ENCODE data around the gene CENPF.

CENPF gene

DNA sequence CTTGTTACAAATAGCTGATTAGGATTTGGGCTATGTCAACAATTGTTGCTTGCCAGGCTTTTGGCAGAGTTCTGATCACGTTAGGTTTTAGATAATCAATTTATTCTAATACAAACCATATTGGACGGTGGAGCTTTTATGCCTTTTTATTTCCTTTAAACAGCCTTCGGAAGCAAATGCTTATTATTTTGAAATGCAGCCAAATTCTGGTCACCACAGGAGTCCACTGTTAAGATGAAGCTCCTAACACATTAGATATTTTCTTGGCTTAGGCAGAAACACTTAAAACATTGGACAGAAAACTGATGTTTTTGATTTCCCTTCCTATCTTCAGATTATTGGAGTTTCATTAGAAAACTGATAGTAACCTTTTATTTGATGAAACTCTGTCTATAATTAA lies 82.9 kb downstream of the CENPF start:
- no peak for TF ChIP-seq YY1 (IDR thresholded peaks at IDR 0.05; ENCODE audit: low read depth)
- no peak for TF ChIP-seq EP300 (IDR thresholded peaks at IDR 0.05; ENCODE audit: borderline replicate concordance)
- TF ChIP-seq MAX (IDR thresholded peaks at IDR 0.05), result no peak

- no peak for TF ChIP-seq MAX (IDR thresholded peaks at IDR 0.05)
- TF ChIP-seq YY1 (IDR thresholded peaks at IDR 0.05; ENCODE audit: low read depth), result no peak
- TF ChIP-seq NFIC (IDR thresholded peaks at IDR 0.05), result no peak
- TF ChIP-seq CEBPB (IDR thresholded peaks at IDR 0.05), result no peak
- TF ChIP-seq ZBTB7A (IDR thresholded peaks at IDR 0.05; ENCODE audit: low read depth), result no peak
- TF ChIP-seq TCF12 (IDR thresholded peaks at IDR 0.05; ENCODE audit: low read depth), result no peak
- no peak for TF ChIP-seq USF1 (IDR thresholded peaks at IDR 0.05)
- no peak for TF ChIP-seq RAD21 (IDR thresholded peaks at IDR 0.05; ENCODE audit: low read depth)
Observed at GRCh38 chr1:214686497-214686896, 83.5 kb downstream of the CENPF start.

DNA sequence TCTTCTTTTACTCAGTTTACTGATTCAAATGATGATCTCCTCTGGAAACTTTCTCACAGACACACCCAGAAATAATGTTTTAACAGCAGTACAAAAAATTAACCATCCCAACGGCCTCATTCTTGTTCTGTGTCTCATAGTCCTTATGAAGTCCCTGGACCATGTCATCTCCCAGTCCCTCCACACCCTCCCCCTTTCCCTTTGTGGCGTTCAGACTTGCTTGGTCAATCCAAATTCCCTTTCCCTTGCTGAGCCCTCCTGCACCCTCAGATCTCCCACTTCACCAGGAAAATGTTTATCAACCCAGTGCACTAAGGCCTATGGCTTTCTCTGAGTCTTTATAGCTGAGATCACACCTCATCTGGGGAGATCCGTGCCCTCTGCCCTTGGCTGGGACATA lies 85.9 kb downstream of the CENPF start:
- TF ChIP-seq YY1 (IDR thresholded peaks at IDR 0.05; ENCODE audit: low read depth) (no peak), TCF12 (IDR thresholded peaks at IDR 0.05; ENCODE audit: low read depth) (no peak), REST (IDR thresholded peaks at IDR 0.05; ENCODE audit: low read depth) (no peak), USF1 (IDR thresholded peaks at IDR 0.05) (no peak), TAF1 (IDR thresholded peaks at IDR 0.05; ENCODE audit: low read depth) (no peak), ZBTB7A (IDR thresholded peaks at IDR 0.05; ENCODE audit: low read depth) (no peak), EP300 (IDR thresholded peaks at IDR 0.05; ENCODE audit: borderline replicate concordance) (no peak), EGR1 (IDR thresholded peaks at IDR 0.05) (no peak), CEBPB (IDR thresholded peaks at IDR 0.05) (no peak), CREB1 (IDR thresholded peaks at IDR 0.05; ENCODE audit: low read depth) (no peak), TEAD4 (IDR thresholded peaks at IDR 0.05) (no peak), NFIC (IDR thresholded peaks at IDR 0.05) (no peak)

DNA sequence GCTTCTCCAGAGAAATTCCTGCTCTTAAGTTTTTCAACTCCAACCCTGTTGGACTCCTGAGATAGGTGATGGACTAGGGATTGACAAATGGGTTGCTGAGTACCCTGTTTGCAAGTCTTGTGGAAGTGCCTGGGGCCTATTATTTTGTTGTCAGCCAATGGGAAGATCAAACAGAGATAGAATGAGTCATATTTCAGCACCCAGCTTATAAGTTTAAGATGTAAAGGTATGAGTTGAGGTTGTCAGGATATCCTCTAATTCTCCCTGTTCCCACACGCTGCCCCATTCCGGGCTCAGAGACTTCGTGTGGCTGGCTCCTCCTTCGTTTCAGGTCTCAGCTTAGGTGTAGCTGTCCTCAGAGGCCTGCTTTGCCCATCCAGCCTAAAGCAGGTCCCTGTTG lies 91.8 kb downstream of the CENPF start:
- TF ChIP-seq YY1 (IDR thresholded peaks at IDR 0.05; ENCODE audit: low read depth) (no peak), TAF1 (IDR thresholded peaks at IDR 0.05; ENCODE audit: low read depth) (no peak), FOXM1 (IDR thresholded peaks at IDR 0.05; ENCODE audit: borderline replicate concordance, low read depth) (no peak), CREB1 (IDR thresholded peaks at IDR 0.05; ENCODE audit: low read depth) (no peak), RAD21 (IDR thresholded peaks at IDR 0.05; ENCODE audit: low read depth) (no peak), REST (IDR thresholded peaks at IDR 0.05; ENCODE audit: low read depth) (no peak), EGR1 (IDR thresholded peaks at IDR 0.05) (no peak), TEAD4 (IDR thresholded peaks at IDR 0.05) (no peak)

DNA sequence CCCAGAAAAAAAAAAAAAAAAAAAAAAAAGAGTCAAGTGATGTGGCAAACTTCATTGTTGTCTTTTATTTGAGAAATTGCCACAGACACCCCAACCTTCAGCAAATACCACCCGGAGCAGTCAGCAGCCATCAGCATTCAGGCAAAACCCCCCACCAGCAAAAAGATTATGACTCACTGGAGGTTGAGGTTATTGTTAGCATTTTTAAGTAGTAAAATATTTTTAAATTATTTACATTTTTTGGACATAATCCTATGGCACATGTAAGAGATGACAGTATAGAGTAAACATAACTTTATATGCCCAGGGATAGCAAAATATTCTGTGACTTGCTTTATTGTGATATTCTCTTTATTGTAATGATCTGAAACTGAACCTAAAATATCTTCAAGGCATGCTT lies 95.6 kb downstream of the CENPF start:
- TF ChIP-seq TEAD4 (IDR thresholded peaks at IDR 0.05) (no peak), EGR1 (IDR thresholded peaks at IDR 0.05) (no peak), FOXM1 (IDR thresholded peaks at IDR 0.05; ENCODE audit: borderline replicate concordance, low read depth) (no peak), ZBTB7A (IDR thresholded peaks at IDR 0.05; ENCODE audit: low read depth) (no peak)

DNA sequence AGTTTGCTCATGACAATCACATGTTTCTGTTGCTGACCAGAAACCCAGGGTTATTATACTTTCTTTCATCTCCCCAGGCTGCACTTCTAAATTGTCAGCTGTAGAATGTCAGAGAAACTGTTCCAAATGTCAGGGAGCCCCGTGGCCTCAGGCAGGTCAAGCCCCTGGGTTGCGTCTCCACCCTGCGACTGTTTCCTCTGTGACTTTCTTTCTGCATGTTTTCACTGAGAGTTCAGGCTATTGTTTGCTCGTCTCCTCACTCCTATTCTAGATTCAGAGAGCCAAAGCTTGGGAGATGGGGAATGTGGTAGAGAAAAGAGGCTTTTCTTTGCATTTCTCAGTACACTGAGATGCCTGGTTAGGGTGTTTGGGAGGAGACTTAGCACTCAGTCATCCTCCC lies 97.4 kb downstream of the CENPF start:
- TF ChIP-seq TEAD4 (IDR thresholded peaks at IDR 0.05), result no peak
- TF ChIP-seq YY1 (IDR thresholded peaks at IDR 0.05; ENCODE audit: low read depth), result no peak
- no peak for TF ChIP-seq TCF12 (IDR thresholded peaks at IDR 0.05; ENCODE audit: low read depth)
- TF ChIP-seq NFIC (IDR thresholded peaks at IDR 0.05), result no peak

DNA sequence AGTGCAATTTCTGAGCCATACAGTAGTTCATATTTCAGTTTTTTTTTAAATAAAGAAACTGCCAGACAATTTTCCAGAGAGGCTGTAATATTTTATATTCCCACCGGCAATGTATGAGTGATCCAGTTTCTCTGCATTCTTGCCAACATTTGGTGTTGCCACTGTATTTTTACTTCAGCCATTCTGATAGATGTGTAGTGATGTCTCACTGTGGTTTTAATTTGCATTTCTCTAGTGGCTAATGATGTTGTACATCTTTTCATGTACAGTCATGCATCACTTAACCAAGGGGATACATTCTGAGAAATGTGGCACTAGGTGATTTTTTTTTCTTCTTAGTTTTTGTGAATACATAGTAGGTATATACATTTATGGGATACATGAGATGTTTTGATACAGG lies 99.6 kb downstream of the CENPF start:
- no peak for TF ChIP-seq TAF1 (IDR thresholded peaks at IDR 0.05; ENCODE audit: low read depth)
- TF ChIP-seq RAD21 (IDR thresholded peaks at IDR 0.05; ENCODE audit: low read depth), result no peak
- TF ChIP-seq MAX (IDR thresholded peaks at IDR 0.05), result no peak
- TF ChIP-seq CREB1 (IDR thresholded peaks at IDR 0.05; ENCODE audit: low read depth), result no peak
- no peak for TF ChIP-seq EP300 (IDR thresholded peaks at IDR 0.05; ENCODE audit: borderline replicate concordance)
- no peak for TF ChIP-seq NFIC (IDR thresholded peaks at IDR 0.05)
- no peak for TF ChIP-seq TCF12 (IDR thresholded peaks at IDR 0.05; ENCODE audit: low read depth)
- no peak for TF ChIP-seq TEAD4 (IDR thresholded peaks at IDR 0.05)
- TF ChIP-seq CEBPB (IDR thresholded peaks at IDR 0.05), result no peak
- no peak for TF ChIP-seq ZBTB7A (IDR thresholded peaks at IDR 0.05; ENCODE audit: low read depth)
- TF ChIP-seq YY1 (IDR thresholded peaks at IDR 0.05; ENCODE audit: low read depth), result no peak
- TF ChIP-seq EGR1 (IDR thresholded peaks at IDR 0.05), result no peak
- no peak for TF ChIP-seq REST (IDR thresholded peaks at IDR 0.05; ENCODE audit: low read depth)
- no peak for TF ChIP-seq FOXM1 (IDR thresholded peaks at IDR 0.05; ENCODE audit: borderline replicate concordance, low read depth)
- no peak for TF ChIP-seq USF1 (IDR thresholded peaks at IDR 0.05)

Data from Ishikawa (cell line).